H1 (cell line): ENCODE data around the gene ABHD8.

Experiments
- TF ChIP-seq, protein P1 (sequence below), 3 experiments: IDR thresholded peaks; 1 replicate in 2 of 3; 2 replicates in 1 of 3; pipeline versions ENCODE4 v1.5.1 to v1.6.1; 2011; ENCODE audit warnings: low read length in 3 of 3, mild to moderate bottlenecking in 3 of 3, inconsistent platforms in 2 of 3, low read depth in 1 of 3, moderate library complexity in 1 of 3; ENCODE audit not compliant: insufficient read depth in 1 of 3; ENCODE audit errors: control extremely low read depth in 1 of 3
- TF ChIP-seq, protein P2 (sequence below): IDR thresholded peaks from 2 replicates; pipeline ENCODE4 v1.6.1; 2012; ENCODE audit warnings: inconsistent platforms

DNA sequence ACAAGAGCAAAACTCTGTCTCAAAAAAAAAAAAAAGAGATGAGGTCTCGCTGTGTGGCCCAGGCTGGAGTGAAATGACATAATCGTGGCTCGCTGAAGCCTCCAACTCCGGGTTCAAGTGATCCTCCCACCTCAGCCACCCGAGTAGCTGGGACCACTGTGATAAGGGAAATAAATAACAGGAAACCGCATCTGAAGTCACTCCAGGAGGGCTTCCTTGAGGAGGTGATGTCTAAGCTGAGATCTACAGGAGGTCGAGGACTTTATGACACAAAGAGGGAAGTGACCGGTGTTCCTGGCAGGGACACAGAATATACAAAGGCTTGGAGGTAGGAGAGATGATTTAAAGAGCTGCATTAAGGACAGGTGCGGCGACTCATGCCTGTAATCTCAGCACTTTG lies 48.6 kb downstream of the ABHD8 start:
- TF ChIP-seq, protein P1, sequence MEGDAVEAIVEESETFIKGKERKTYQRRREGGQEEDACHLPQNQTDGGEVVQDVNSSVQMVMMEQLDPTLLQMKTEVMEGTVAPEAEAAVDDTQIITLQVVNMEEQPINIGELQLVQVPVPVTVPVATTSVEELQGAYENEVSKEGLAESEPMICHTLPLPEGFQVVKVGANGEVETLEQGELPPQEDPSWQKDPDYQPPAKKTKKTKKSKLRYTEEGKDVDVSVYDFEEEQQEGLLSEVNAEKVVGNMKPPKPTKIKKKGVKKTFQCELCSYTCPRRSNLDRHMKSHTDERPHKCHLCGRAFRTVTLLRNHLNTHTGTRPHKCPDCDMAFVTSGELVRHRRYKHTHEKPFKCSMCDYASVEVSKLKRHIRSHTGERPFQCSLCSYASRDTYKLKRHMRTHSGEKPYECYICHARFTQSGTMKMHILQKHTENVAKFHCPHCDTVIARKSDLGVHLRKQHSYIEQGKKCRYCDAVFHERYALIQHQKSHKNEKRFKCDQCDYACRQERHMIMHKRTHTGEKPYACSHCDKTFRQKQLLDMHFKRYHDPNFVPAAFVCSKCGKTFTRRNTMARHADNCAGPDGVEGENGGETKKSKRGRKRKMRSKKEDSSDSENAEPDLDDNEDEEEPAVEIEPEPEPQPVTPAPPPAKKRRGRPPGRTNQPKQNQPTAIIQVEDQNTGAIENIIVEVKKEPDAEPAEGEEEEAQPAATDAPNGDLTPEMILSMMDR (IDR thresholded peaks at IDR 0.05; ENCODE audit: control extremely low read depth in 1 of 3, insufficient read depth in 1 of 3, low read depth in 1 of 3, low read length in 3 of 3) = no peak
- TF ChIP-seq, protein P2, sequence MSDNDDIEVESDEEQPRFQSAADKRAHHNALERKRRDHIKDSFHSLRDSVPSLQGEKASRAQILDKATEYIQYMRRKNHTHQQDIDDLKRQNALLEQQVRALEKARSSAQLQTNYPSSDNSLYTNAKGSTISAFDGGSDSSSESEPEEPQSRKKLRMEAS = no peak
